T-cell (primary cell): Measurements from ENCODE around the gene CFAP74. TPM values are rescaled to one million over a fixed set of nuclear protein-coding genes. Genes with fewer than 3 reads are reported as not detected.

ENCODE experiments used
- ATAC-seq, 4 experiments: fragments of 200-7000 bp in 3 of 4; fragments of 150-1000 bp in 1 of 4; cut with Tn5 transposase; replicated peaks in 1 of 4; 1 replicate in 3 of 4; 2 replicates in 1 of 4; pipeline ENCODE4 v1.10.0; 2021; ENCODE audit warnings: moderate library complexity in 3 of 4, mild to moderate bottlenecking in 2 of 4, moderate number of reproducible peaks in 1 of 4
- CTCF ChIA-PET, 2 donors: fragments of 300-600 bp; sonication (Branson Sonifier 250); formaldehyde crosslinking; loops; one replicate each; lab custom pipeline; 2022; ENCODE audit warnings: antibody characterized with exemption in 2 of 2; lab: Charles Lee
- POLR2A ChIA-PET, 2 donors: fragments of 300-600 bp; sonication (Branson Sonifier 250); formaldehyde crosslinking; loops; one replicate each; lab custom pipeline; 2022; ENCODE audit warnings: antibody characterized with exemption in 2 of 2; lab: Charles Lee
- DNase-seq, 35 experiments: peaks; one replicate each; pipeline versions ENCODE4 v3.0.0 to v3.0.0-alpha.2; 2013 to 2023
- H3K27ac ChIP-seq: one replicate; pipeline ENCODE4 v1.5.1; 2013; ENCODE audit warnings: low read length
- H3K27me3 ChIP-seq, 2 experiments: replicated peaks in 1 of 2; 1 replicate in 1 of 2; 2 replicates in 1 of 2; pipeline versions ENCODE4 v1.6.1 to v1.7.0; 2013; ENCODE audit warnings: low read length in 1 of 2, mixed read lengths in 1 of 2; ENCODE audit not compliant: control insufficient read depth in 2 of 2, insufficient read depth in 2 of 2; ENCODE audit errors: extremely low read depth in 1 of 2
- H3K36me3 ChIP-seq, 2 donors: 1 replicate in 1 of 2; 2 replicates in 1 of 2; pipeline versions ENCODE4 v1.6.1 to v1.7.0; 2013; ENCODE audit warnings: low read length in 1 of 2; ENCODE audit not compliant: control insufficient read depth in 2 of 2, insufficient read depth in 1 of 2; ENCODE audit errors: extremely low read depth in 1 of 2
- H3K4me1 ChIP-seq, 2 experiments: 1 replicate in 1 of 2; 2 replicates in 1 of 2; pipeline versions ENCODE4 v1.6.1 to v1.7.0; 2013; ENCODE audit warnings: low read length in 2 of 2, mixed read lengths in 1 of 2; ENCODE audit not compliant: insufficient read depth in 2 of 2, control insufficient read depth in 1 of 2; ENCODE audit errors: extremely low read depth in 1 of 2
- H3K4me3 ChIP-seq, 2 donors: 1 replicate in 1 of 2; 2 replicates in 1 of 2; pipeline versions ENCODE4 v1.5.1 to v1.7.0; 2013; ENCODE audit warnings: mild to moderate bottlenecking in 2 of 2, low read length in 1 of 2, moderate library complexity in 1 of 2; ENCODE audit not compliant: control insufficient read depth in 1 of 2; ENCODE audit errors: extremely low read depth in 1 of 2
- H3K9me3 ChIP-seq: 2 replicates; pipeline ENCODE4 v1.7.0; 2013
- H3K27ac Mint-ChIP-seq, 2 donors: one replicate each; pipeline ENCODE4 v1.8.0; 2020 to 2021; ENCODE audit warnings: mild to moderate bottlenecking in 2 of 2, mixed read lengths in 2 of 2
- H3K27me3 Mint-ChIP-seq, 2 donors: one replicate each; pipeline ENCODE4 v1.8.0; 2021 to 2022; ENCODE audit warnings: mixed read lengths in 2 of 2
- H3K36me3 Mint-ChIP-seq: one replicate; pipeline ENCODE4 v1.8.0; 2021; ENCODE audit warnings: mixed read lengths
- H3K4me1 Mint-ChIP-seq, 3 donors: one replicate each; pipeline ENCODE4 v1.8.0; 2020 to 2022; ENCODE audit warnings: mixed read lengths in 3 of 3, mild to moderate bottlenecking in 1 of 3
- H3K4me3 Mint-ChIP-seq, 3 donors: one replicate each; pipeline ENCODE4 v1.8.0; 2020 to 2022; ENCODE audit warnings: mild to moderate bottlenecking in 3 of 3, mixed read lengths in 3 of 3, moderate library complexity in 3 of 3
- H3K9me3 Mint-ChIP-seq, 3 donors: one replicate each; pipeline ENCODE4 v1.8.0; 2020 to 2022; ENCODE audit warnings: mixed read lengths in 3 of 3
- WGBS: methylation state at CpG from one replicate; pipeline ENCODE4 v1.1.5; 2013; ENCODE audit warnings: missing lambda C conversion rate; ENCODE audit not compliant: insufficient coverage; 5-methylcytosine and 5-hydroxymethylcytosine counted together
- total RNA-seq, 35 experiments: library from RNA in 6 of 35; stranded (reverse) in 6 of 35; fragments of 120-200 nt in 1 of 35; gene quantifications; one replicate each; pipeline versions ENCODE4 v1.2.1 to v1.2.4 and lab custom pipeline; 2013 to 2026

CFAP74 gene
- total RNA-seq, 5 donors from 2014 or later (not counting 1 experiment from before 2014, with no cell fraction given): not detected

- Histone ChIP-seq H3K27me3 (peaks cover 10 to 49% of the 10 kb centered on the region in 2 experiments), H3K9me3 (no peaks in the 10 kb centered on the region), H3K4me3 (no peak overlapping the region), H3K27ac (no peak overlapping the region), H3K4me1 (peaks cover 0 to 7% of the 10 kb centered on the region in 2 experiments), H3K36me3 (no peaks in the 10 kb centered on the region)
- no peak overlapping the region for H3K4me3 Mint-ChIP-seq
- ChIA-PET POLR2A (no interaction called here), CTCF (no interaction called here)
- no peaks in the 10 kb centered on the region for H3K9me3 Mint-ChIP-seq
- ATAC-seq (no peak), DNase-seq (no peak)
- H3K36me3 Mint-ChIP-seq: no peaks in the 10 kb centered on the region
- H3K4me1 Mint-ChIP-seq: peaks cover 5 to 7% (median 6%) of the 10 kb centered on the region in 3 donors
- H3K27me3 Mint-ChIP-seq: peaks cover 39 to 42% of the 10 kb centered on the region in 2 donors
- 79% methylated on average over 7 of the region's 7 CpGs for WGBS
- no peak overlapping the region for H3K27ac Mint-ChIP-seq
These were observed 3.2 kb downstream of the CFAP74 start for GRCh38 chr1:2000432-2000831.

- Mint-ChIP-seq H3K4me1 (peaks cover 5 to 8% (median 7%) of the 10 kb centered on the region in 3 donors), H3K9me3 (no peaks in the 10 kb centered on the region), H3K36me3 (no peaks in the 10 kb centered on the region), H3K4me3 (no peak overlapping the region), H3K27ac (no peak overlapping the region), H3K27me3 (peaks cover 25 to 28% of the 10 kb centered on the region in 2 donors)
- Histone ChIP-seq H3K36me3 (no peaks in the 10 kb centered on the region), H3K27me3 (peaks cover 3 to 38% of the 10 kb centered on the region in 2 experiments), H3K4me1 (peaks cover 0 to 3% of the 10 kb centered on the region in 2 experiments), H3K9me3 (no peaks in the 10 kb centered on the region), H3K4me3 (no peak overlapping the region), H3K27ac (no peak overlapping the region)
- no peak for ATAC-seq
- 85% methylated on average over 2 of the region's 6 CpGs for WGBS
- ChIA-PET POLR2A (no interaction called here), CTCF (no interaction called here)
- DNase-seq: no peak
These were observed 6.0 kb downstream of the CFAP74 start for GRCh38 chr1:1997576-1997975.

GRCh38 chr1:1996207-1996651, 7.4 kb downstream of the CFAP74 start:
- ChIA-PET POLR2A (no interaction called here), CTCF (no interaction called here)
- Histone ChIP-seq H3K27ac (no peak overlapping the region), H3K4me1 (peaks cover 0 to 3% of the 10 kb centered on the region in 2 experiments), H3K36me3 (no peaks in the 10 kb centered on the region), H3K4me3 (no peak overlapping the region), H3K9me3 (no peaks in the 10 kb centered on the region), H3K27me3 (peaks cover 0 to 27% of the 10 kb centered on the region in 2 experiments)
- Mint-ChIP-seq H3K9me3 (no peaks in the 10 kb centered on the region), H3K27me3 (peaks cover 18 to 21% of the 10 kb centered on the region in 2 donors), H3K4me1 (peaks cover 5 to 8% (median 7%) of the 10 kb centered on the region in 3 donors), H3K36me3 (no peaks in the 10 kb centered on the region), H3K27ac (no peak overlapping the region), H3K4me3 (no peak overlapping the region)
- peak in 1 of 4 experiments; percentile 52 for ATAC-seq
- DNase-seq: no peak
- 45% methylated on average over 10 of the region's 12 CpGs for WGBS

GRCh38 chr1:1994536-1994935, 9.1 kb downstream of the CFAP74 start:
- Histone ChIP-seq H3K9me3 (no peaks in the 10 kb centered on the region), H3K36me3 (no peaks in the 10 kb centered on the region), H3K4me1 (peaks cover 0 to 3% of the 10 kb centered on the region in 2 experiments), H3K27ac (no peak overlapping the region), H3K27me3 (peaks cover 0 to 22% of the 10 kb centered on the region in 2 experiments), H3K4me3 (no peak overlapping the region)
- 88% methylated on average over 6 of the region's 8 CpGs for WGBS
- Mint-ChIP-seq H3K9me3 (no peaks in the 10 kb centered on the region), H3K4me3 (no peak overlapping the region), H3K4me1 (peaks cover 5 to 8% (median 7%) of the 10 kb centered on the region in 3 donors), H3K36me3 (no peaks in the 10 kb centered on the region), H3K27me3 (peaks cover 8 to 17% of the 10 kb centered on the region in 2 donors), H3K27ac (no peak overlapping the region)
- ChIA-PET CTCF (no interaction called here), POLR2A (interaction anchor here in 1 of 2 donors (0.6 kb wide), 1 partner anchor 67 kb away, joined by 3 read pairs; no protein-coding TSS in a partner anchor)
- ATAC-seq (no peak), DNase-seq (no peak)

GRCh38 chr1:1990222-1990621, 13.4 kb downstream of the CFAP74 start:
- CTCF ChIA-PET: no interaction called here
- POLR2A ChIA-PET: no interaction called here
- WGBS: no CpG with 5 or more reads among the region's 10 CpGs

GRCh38 chr1:1989789-1990188, 13.8 kb downstream of the CFAP74 start:
- H3K4me3 ChIP-seq: no peak overlapping the region
- peaks cover 2 to 6% of the 10 kb centered on the region in 2 experiments for H3K4me1 ChIP-seq
- H3K27me3 ChIP-seq: peaks cover 0 to 49% of the 10 kb centered on the region in 2 experiments
- 78% methylated on average over 6 of the region's 9 CpGs for WGBS
- H3K9me3 ChIP-seq: no peaks in the 10 kb centered on the region
- ATAC-seq: no peak
- no peaks in the 10 kb centered on the region for H3K36me3 Mint-ChIP-seq
- POLR2A ChIA-PET: no interaction called here
- CTCF ChIA-PET: no interaction called here
- no peaks in the 10 kb centered on the region for H3K9me3 Mint-ChIP-seq
- no peak overlapping the region for H3K4me3 Mint-ChIP-seq
- no peak for DNase-seq
- H3K27me3 Mint-ChIP-seq: peaks cover 3 to 26% of the 10 kb centered on the region in 2 donors
- no peak overlapping the region for H3K27ac Mint-ChIP-seq
- peaks cover 5 to 12% (median 7%) of the 10 kb centered on the region in 3 donors for H3K4me1 Mint-ChIP-seq
- no peak overlapping the region for H3K27ac ChIP-seq
- H3K36me3 ChIP-seq: no peaks in the 10 kb centered on the region

More at GRCh38 chr1:1990222-1990621, 13.4 kb downstream of the CFAP74 start:
- H3K27ac Mint-ChIP-seq: no peak overlapping the region
- Histone ChIP-seq H3K9me3 (no peaks in the 10 kb centered on the region), H3K4me3 (no peak overlapping the region), H3K27ac (no peak overlapping the region), H3K4me1 (peaks cover 2 to 6% of the 10 kb centered on the region in 2 experiments), H3K27me3 (peaks cover 0 to 50% of the 10 kb centered on the region in 2 experiments), H3K36me3 (no peaks in the 10 kb centered on the region)
- DNase-seq: no peak
- H3K27me3 Mint-ChIP-seq: peaks cover 3 to 26% of the 10 kb centered on the region in 2 donors
- no peak overlapping the region for H3K4me3 Mint-ChIP-seq
- H3K36me3 Mint-ChIP-seq: no peaks in the 10 kb centered on the region
- peaks cover 5 to 12% (median 7%) of the 10 kb centered on the region in 3 donors for H3K4me1 Mint-ChIP-seq
- ATAC-seq: no peak
- no peaks in the 10 kb centered on the region for H3K9me3 Mint-ChIP-seq
